HG02678 (cell line): ENCODE results near the gene ISLR2.
A peak's percentile ranks its signal among the peaks of the same experiment; 100 is the strongest.
"Not testable (repeated sequence)": the region's sequence is repeated elsewhere in the genome, so short reads cannot be mapped to it uniquely, and the experiment has no call there.

Experiments used
- ATAC-seq: cut with Tn5 transposase; IDR thresholded peaks from one replicate; pipeline ENCODE4 v1.9.1; 2021; ENCODE audit warnings: mild to moderate bottlenecking, moderate library complexity; ENCODE audit not compliant: unreplicated experiment

The ISLR2 gene

GRCh38 chr15:74156678-74157411 lies 26.5 kb downstream of the ISLR2 start:
- ATAC-seq: no peak

DNA sequence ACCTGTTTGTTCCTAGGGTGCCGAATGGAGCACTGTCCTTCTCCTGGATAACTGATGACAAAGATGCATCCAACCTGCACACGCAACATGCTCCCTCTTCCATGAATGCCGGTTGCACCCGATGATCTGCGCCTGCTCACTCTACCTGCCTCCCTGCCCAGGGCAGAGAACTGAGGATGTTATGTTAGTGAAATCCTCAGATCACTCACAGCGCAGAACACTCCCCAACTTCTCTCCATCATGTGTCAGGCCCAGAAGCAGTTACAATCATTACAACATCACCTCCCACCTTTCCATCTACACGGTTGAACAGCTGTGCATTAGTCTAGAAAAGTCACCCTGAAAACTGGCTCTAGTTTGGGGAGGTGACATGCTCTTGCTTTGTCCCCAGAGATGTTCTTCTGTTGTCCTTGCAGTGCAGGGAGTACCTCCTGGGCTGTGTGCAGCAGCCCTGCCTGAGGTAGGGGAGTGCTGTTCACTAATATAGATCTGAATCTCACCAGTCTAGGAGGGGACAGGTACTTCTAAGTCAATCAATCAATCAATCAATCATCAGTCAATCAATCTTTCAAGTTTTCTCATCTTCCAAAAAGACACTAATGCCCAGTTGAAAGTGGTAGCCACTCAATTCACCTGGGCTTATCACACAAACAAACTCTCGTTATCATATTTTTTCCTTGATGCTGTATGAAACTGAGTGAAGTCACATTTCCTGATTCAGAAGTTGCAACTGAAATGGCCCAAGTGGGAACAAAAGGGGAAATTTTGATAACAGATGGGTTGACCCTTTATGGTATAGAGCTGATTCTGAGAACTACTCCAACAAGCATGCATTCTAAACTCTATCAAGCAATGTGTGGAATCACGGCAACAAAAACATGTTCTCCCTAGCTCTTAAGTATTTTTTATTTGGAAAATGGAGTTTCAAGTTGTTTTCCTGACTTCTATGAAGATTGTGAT lies 27.8 kb downstream of the ISLR2 start:
- ATAC-seq: no peak

DNA sequence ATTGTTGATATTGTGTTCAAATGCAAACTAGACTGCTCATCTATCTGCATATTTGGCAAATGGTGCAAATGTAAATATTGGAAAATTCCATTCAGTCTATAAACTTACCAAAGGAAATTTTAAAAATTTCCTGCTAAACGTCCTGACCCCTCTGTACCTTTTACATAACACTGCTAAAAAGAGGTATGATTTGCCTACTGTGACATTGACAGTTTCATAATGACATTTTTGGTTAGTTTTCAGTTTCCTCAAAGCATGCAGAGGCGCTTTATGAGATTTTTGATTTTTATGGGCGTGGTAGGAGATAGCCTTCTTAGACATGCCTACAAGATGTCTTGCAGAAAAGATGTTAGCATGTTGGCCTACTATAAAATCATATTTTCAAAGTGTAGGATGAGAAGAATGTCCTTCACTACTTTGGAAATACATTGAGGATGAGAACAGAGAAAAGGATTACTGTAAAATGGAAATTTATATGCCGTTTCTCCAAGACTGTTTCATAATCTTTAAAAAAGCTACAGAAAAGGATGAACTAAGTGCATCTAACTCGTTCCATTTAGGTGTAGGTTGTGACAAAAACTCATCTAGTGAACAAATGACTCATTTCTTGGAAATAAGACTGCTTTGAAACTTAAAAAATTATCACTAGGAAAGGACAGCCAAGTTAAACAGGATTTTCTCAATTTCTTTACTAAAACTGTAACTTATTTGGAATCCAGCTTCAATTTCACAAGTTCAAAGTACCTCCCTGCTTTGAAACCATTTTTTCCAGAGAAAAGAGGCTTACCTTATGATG lies 28.7 kb downstream of the ISLR2 start:
- peak; percentile 65 for ATAC-seq

DNA sequence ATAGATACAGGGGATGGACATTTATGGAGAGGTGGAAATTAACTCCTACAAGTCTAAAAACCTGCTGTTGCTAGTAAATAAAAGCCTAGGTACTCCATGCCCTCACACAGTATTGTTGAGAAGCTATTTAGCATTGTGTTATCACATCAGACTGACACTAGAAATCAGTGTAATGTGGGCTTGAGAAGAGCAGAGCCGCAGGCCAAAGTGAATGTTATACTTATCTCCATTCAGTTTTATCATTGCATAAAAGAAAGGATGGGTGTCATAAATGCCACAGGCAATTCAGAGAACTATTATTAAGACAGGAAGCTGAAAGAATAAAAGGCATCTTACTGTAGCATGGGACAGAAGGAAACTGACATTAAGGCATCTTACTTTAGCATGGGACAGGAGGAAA lies 29.4 kb downstream of the ISLR2 start:
- no peak for ATAC-seq

DNA sequence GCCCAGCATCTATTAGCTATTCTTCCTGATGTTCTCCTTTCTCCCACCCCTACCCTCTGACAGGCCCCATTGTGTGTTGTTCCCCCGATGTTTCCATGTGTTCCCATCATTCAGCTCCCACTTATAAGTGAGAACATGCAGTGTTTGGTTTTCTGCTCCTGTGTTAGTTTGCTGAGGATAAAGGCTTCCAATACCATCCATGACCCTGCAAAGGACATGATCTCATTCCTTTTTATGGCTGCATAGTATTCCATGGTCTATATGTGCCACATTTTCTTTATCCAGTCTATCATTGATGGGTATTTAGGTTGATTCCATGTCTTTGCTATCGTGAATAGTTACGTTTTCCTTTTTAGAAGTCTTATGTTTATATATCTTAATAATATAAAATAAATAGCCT lies 30.0 kb downstream of the ISLR2 start:
- not testable (repeated sequence) for ATAC-seq

DNA sequence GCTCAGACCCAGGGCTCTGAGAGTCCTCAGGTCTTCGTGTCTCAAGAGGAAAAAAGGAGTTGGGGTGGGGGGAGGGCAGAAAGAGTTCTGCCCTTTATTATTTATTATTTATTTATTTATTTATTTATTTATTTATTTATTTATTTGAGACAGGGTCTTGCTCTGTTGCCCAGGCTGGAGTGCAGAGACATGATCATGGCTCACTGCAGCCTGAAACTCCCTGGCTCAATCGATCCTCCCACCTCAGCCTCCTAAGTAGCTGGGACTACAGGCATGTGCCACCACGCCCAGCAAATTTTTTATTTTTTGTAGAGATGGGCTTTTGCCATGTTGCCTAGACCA lies 31.8 kb downstream of the ISLR2 start:
- not testable (repeated sequence) for ATAC-seq

GRCh38 chr15:74165461-74165860 lies 35.1 kb downstream of the ISLR2 start:
- ATAC-seq: no peak

DNA sequence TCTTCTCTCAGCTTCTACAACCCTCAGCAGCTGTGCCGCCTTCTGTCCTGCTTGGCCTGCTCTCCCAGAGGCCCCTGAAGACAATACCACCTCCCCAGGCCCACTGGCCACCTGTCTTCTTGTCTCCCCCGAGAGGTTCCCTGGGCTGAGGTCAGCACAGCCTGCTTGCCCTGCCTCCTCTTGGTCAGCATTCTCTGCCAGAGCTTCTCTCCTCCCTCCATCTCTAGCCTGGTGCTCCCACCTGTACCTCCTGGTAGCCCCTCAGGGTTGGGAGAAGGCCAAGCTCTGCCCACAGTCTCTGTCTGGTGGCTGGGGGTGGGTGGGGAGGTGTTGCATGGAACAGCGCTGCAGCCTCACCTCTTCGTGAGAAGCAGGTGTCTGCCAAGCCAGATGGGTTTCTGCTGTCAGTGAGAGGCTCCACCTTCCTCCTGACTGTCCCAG lies 37.5 kb downstream of the ISLR2 start:
- no peak for ATAC-seq

- no peak for ATAC-seq
These were observed 38.3 kb downstream of the ISLR2 start for GRCh38 chr15:74168711-74169126.

- no peak for ATAC-seq
These were observed 39.9 kb downstream of the ISLR2 start for GRCh38 chr15:74170071-74170844.

DNA sequence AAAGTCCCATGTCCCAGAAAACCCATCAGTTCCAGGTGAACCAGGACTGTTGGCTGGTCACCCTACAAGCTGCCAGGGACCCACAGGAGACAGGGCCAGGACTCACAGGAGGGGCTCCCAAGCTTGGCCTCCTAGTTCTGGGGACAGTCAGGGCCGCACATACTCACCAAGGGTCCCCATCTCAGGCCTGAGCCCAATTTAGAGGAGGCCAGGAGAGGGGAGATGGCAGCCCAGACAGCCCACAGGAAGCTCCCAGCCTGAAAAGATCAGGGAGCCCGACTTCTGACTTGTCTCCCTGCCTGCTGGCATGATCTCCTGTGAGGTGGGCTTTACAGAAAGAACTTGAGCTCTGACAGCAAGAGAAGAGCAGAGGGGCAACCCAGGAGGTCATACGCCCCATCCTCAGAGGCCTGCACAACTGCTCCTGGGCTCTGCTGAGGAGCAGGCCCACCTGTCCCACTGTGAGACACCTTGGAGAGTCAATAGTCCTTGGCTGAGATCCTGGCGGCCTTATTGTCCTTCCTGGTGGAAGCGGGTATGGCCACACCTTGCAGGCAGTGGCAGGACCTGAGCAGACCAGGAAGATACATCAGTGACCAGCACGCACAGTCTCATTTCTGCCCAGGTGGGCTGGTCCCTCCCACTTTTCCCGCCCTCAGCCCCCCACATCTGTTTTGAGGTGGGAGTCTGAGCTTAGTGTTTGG lies 40.6 kb downstream of the ISLR2 start:
- no peak for ATAC-seq

- no peak for ATAC-seq
These were observed 41.7 kb downstream of the ISLR2 start for GRCh38 chr15:74171965-74172541.

- ATAC-seq: no peak
These were observed 42.5 kb downstream of the ISLR2 start for GRCh38 chr15:74172701-74173379.

DNA sequence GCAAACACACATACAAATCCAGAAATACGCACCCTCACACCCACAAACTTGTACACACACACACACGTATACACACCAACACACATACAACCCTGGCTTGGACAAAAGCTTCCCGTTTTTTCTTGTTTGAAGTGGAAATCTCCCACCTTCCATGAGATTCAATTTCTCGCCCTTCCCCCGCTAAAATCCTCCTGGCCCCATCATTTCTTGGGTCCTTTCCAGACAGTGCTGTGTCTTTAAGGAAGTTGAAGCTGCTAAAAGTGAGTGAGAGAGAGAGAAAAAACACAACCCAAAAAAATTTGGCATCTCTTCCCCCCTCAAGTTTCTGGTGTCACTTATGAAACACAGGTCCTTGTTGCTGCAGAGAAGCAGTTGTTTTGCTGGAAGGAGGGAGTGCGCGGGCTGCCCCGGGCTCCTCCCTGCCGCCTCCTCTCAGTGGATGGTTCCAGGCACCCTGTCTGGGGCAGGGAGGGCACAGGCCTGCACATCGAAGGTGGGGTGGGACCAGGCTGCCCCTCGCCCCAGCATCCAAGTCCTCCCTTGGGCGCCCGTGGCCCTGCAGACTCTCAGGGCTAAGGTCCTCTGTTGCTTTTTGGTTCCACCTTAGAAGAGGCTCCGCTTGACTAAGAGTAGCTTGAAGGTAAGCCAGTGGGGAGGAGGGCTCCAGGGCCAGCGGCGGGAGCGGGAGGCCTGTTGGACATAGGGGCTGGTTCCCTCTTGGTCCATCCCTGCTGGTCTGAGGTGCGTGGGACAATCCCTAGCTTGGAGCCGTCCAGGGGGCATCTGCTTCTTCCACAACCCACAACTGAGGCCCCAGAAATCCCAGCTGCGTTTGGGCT lies 43.2 kb downstream of the ISLR2 start, which contains the start of gene ISLR:
TSS of gene ISLR (plus strand) at position 331 of the 839 bp plus-strand sequence. CDS start 1,149 bp downstream, outside the sequence.
- no peak for ATAC-seq

DNA sequence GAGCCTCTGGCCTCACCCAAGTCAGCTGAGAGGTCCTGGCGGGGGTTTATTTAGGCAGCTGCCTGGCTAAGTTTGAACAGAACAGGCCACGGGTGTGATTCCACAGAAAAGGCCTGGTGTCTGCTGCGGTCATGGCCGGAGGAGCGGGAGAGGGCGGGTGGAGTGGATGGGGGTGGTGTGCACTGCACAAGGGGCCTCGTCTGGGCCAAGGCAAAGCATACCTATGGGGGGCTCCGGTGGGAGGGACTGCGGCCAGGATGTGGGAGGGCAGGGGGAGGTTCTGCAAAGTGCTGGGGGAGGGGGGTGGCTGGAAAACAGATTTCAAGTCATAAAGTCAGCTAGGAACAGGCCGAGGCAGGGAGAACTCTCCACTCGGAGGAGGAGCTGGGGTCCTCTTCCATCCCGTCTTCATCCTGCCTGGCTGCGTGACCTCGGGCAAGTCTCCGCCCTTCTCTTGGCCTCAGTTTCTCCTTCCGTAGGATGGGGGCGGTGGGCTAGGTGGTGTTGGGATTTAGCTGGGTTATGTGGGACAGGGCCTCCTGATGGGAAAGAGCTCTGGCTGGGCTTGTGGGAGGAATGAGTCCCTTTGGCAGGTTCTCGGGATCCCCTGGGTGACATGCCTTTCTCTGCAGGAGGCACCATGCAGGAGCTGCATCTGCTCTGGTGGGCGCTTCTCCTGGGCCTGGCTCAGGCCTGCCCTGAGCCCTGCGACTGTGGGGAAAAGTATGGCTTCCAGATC lies 44.0 kb downstream of the ISLR2 start:
- no peak for ATAC-seq

DNA sequence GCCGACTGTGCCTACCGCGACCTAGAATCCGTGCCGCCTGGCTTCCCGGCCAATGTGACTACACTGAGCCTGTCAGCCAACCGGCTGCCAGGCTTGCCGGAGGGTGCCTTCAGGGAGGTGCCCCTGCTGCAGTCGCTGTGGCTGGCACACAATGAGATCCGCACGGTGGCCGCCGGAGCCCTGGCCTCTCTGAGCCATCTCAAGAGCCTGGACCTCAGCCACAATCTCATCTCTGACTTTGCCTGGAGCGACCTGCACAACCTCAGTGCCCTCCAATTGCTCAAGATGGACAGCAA lies 44.5 kb downstream of the ISLR2 start:
- ATAC-seq: no peak
